Endothelial cell of umbilical vein (primary cell): Measurements from ENCODE around the gene FOXF1. TPM values are rescaled to one million over a fixed set of nuclear protein-coding genes. Genes with fewer than 3 reads are reported as not detected.

ENCODE experiments used
- BruUV-seq: library from RNA; stranded (reverse); fragments of 400-500 nt; replicated peaks from 2 replicates; lab custom pipeline; 2021; lab: Mats Ljungman, UMichigan
- CTCF ChIA-PET: fragments of 300-600, 350-600 bp; sonication (Branson Sonifier 250); formaldehyde crosslinking; loops from one replicate; lab custom pipeline; 2021; ENCODE audit warnings: antibody characterized with exemption, inconsistent platforms; lab: Charles Lee
- POLR2A ChIA-PET: fragments of 300-600, 350-600 bp; sonication (Branson Sonifier 250); formaldehyde crosslinking; loops from one replicate; lab custom pipeline; 2021; ENCODE audit warnings: antibody characterized with exemption, inconsistent platforms; lab: Charles Lee
- DNase-seq: peaks from one replicate; pipeline ENCODE4 v3.0.0-alpha.2; 2011; ENCODE audit warnings: low read depth, low spot score
- FAIRE-seq: peaks from 2 replicates; lab custom pipeline; 2011; peaks lifted over from hg19 to GRCh38; lab: Jason Lieb, UNC
- H2AFZ ChIP-seq: 2 replicates; pipeline ENCODE4 v1.6.0; 2012; ENCODE audit warnings: low read depth, low read length, control low read depth, inconsistent platforms
- H3K27ac ChIP-seq: 2 replicates; pipeline ENCODE4 v1.5.1; 2011; ENCODE audit warnings: low read depth, mild to moderate bottlenecking, control low read depth, low read length, moderate library complexity; ENCODE audit not compliant: insufficient read depth
- H3K27me3 ChIP-seq, 2 experiments: 2 replicates each; pipeline versions ENCODE4 v1.6.0 to v1.6.1; 2011; ENCODE audit warnings: low read length in 2 of 2, mixed read lengths in 1 of 2; ENCODE audit not compliant: control insufficient read depth in 2 of 2, insufficient read depth in 2 of 2
- H3K36me3 ChIP-seq, 2 experiments: 2 replicates in 1 of 2; 3 replicates in 1 of 2; pipeline ENCODE4 v1.5.1; 2011; ENCODE audit warnings: low read length in 2 of 2, mild to moderate bottlenecking in 1 of 2, moderate library complexity in 1 of 2; ENCODE audit not compliant: control insufficient read depth in 2 of 2, insufficient read depth in 2 of 2; ENCODE audit errors: extremely low read depth in 1 of 2
- H3K4me1 ChIP-seq: 3 replicates; pipeline ENCODE4 v1.5.1; 2011; ENCODE audit warnings: mild to moderate bottlenecking, low read length; ENCODE audit not compliant: control insufficient read depth, insufficient read depth; ENCODE audit errors: extremely low read depth
- H3K4me2 ChIP-seq: 2 replicates; pipeline ENCODE4 v1.6.1; 2011; ENCODE audit warnings: low read length, control low read depth, mixed read lengths; ENCODE audit not compliant: insufficient read depth
- H3K4me3 ChIP-seq, 3 experiments: fragments of 200-600 bp in 1 of 3; sonication (generic), shearing (Covaris generic) in 1 of 3; replicated peaks in 1 of 3; 2 replicates each; pipeline ENCODE4 v1.5.1; 2011 to 2016; ENCODE audit warnings: control low read depth in 3 of 3, low read length in 3 of 3, mild to moderate bottlenecking in 2 of 3, inconsistent platforms in 1 of 3, low read depth in 1 of 3, moderate library complexity in 1 of 3; ENCODE audit not compliant: insufficient read depth in 1 of 3
- H3K79me2 ChIP-seq: 2 replicates; pipeline ENCODE4 v1.6.0; 2012; ENCODE audit warnings: low read length, inconsistent platforms; ENCODE audit not compliant: control insufficient read depth, insufficient read depth
- H3K9ac ChIP-seq: replicated peaks from 2 replicates; pipeline ENCODE3; 2011; ENCODE audit warnings: low read length, control low read depth; ENCODE audit not compliant: insufficient read depth; ENCODE audit errors: extremely low read depth
- H3K9me1 ChIP-seq: replicated peaks from 3 replicates; pipeline ENCODE4 v1.6.0; 2011; ENCODE audit warnings: mild to moderate bottlenecking, low read length; ENCODE audit not compliant: control insufficient read depth, insufficient read depth; ENCODE audit errors: extremely low read depth
- H3K9me3 ChIP-seq: replicated peaks from 2 replicates; pipeline ENCODE4 v1.5.1; 2012; ENCODE audit warnings: low read length, inconsistent platforms; ENCODE audit not compliant: control insufficient read depth, insufficient read depth
- H4K20me1 ChIP-seq: replicated peaks from 2 replicates; pipeline ENCODE3; 2011; ENCODE audit warnings: mild to moderate bottlenecking, low read length; ENCODE audit not compliant: control insufficient read depth, insufficient read depth; ENCODE audit errors: extremely low read depth
- CTCF ChIP-seq, 2 donors: IDR thresholded peaks; 1 replicate in 1 of 2; 2 replicates in 1 of 2; pipeline ENCODE4 v1.5.1; 2011; ENCODE audit warnings: low read length in 2 of 2, mild to moderate bottlenecking in 2 of 2, moderate library complexity in 2 of 2, control low read depth in 1 of 2, inconsistent platforms in 1 of 2, low read depth in 1 of 2; ENCODE audit not compliant: insufficient read depth in 1 of 2; ENCODE audit errors: extremely low read depth in 1 of 2
- EZH2 ChIP-seq: IDR thresholded peaks from 2 replicates; pipeline ENCODE4 v1.6.1; 2012; ENCODE audit warnings: borderline replicate concordance, low read depth, mild to moderate bottlenecking, moderate library complexity, low read length, inconsistent platforms; ENCODE audit not compliant: severe bottlenecking
- FOS ChIP-seq: IDR thresholded peaks from 2 replicates; pipeline ENCODE4 v1.6.1; 2011; ENCODE audit warnings: mild to moderate bottlenecking, low read length, moderate library complexity, borderline replicate concordance; ENCODE audit not compliant: insufficient read depth
- GATA2 ChIP-seq: IDR thresholded peaks from 2 replicates; pipeline ENCODE4 v1.7.0; 2011; ENCODE audit warnings: low read depth, mild to moderate bottlenecking, moderate library complexity, mixed read lengths, low read length; ENCODE audit not compliant: insufficient read length, insufficient read depth
- JUN ChIP-seq: IDR thresholded peaks from 2 replicates; pipeline ENCODE4 v1.6.1; 2011; ENCODE audit warnings: borderline replicate concordance, low read depth; ENCODE audit not compliant: insufficient read length, insufficient read depth
- MAX ChIP-seq: IDR thresholded peaks from 2 replicates; pipeline ENCODE4 v1.6.1; 2011; ENCODE audit not compliant: insufficient read depth, insufficient read length
- MYC ChIP-seq: IDR thresholded peaks from one replicate; pipeline ENCODE4 v1.6.1; 2011; ENCODE audit warnings: mild to moderate bottlenecking, low read depth, low read length
- POLR2A ChIP-seq: IDR thresholded peaks from 2 replicates; pipeline ENCODE4 v1.6.1; 2012; ENCODE audit warnings: low read depth, mild to moderate bottlenecking, control low read depth, low read length
- POLR2AphosphoS5 ChIP-seq: IDR thresholded peaks from 2 replicates; pipeline ENCODE4 v1.6.1; 2012; ENCODE audit warnings: low read depth, mild to moderate bottlenecking, control low read depth, low read length, moderate library complexity; ENCODE audit not compliant: insufficient read depth
- dilution Hi-C: fragments of 300-500 bp; cut with MboI; formaldehyde crosslinking; loops from one replicate; pipeline ENCODE4 v1.15.0; 2019; ENCODE audit warnings: low sequenced_read_pairs; ENCODE audit not compliant: extremely low pct_ligation_motif_present
- intact Hi-C: fragments of 100-400 bp; cut with micrococcal nuclease; formaldehyde crosslinking; loops from one replicate; pipeline ENCODE4 v1.10.0; 2022
- polyA plus RNA-seq, 4 experiments: library from polyadenylated mRNA; depleted of rRNA in 3 of 4; stranded (reverse) in 3 of 4; unstranded in 1 of 4; fragments of >200 nt; gene quantifications; 2 replicates each; pipeline versions ENCODE4 v1.2.1 to v1.2.3, GENCODE V29; 2011 to 2012; ENCODE audit warnings: missing spikeins in 1 of 4
- total RNA-seq: library from RNA; stranded (reverse); gene quantifications from 2 replicates; pipeline ENCODE4 v1.2.3, GENCODE V29; 2021

The FOXF1 gene
- total and polyA plus RNA-seq, 2 donors (not counting 3 experiments of a cell fraction or from before 2014, with no cell fraction given) = 1.0 to 1.1 TPM

- no TSS peak for BruUV-seq
- H3K9me1 ChIP-seq = no peaks in the 10 kb centered on the region
- DNase-seq (no peak), FAIRE-seq (no peak)
- intact Hi-C loops (no loop called here), dilution Hi-C loops (no loop called here)
- no peak overlapping the region for H3K4me3 ChIP-seq
- H4K20me1 ChIP-seq = no peaks in the 10 kb centered on the region
- H3K9me3 ChIP-seq = no peaks in the 10 kb centered on the region
- no peak overlapping the region for H2AFZ ChIP-seq
- POLR2A ChIA-PET = no interaction called here
- peaks cover 0 to 4% of the 10 kb centered on the region in 2 experiments for H3K27me3 ChIP-seq
- no peaks in the 10 kb centered on the region for H3K4me1 ChIP-seq
- H3K79me2 ChIP-seq = no peaks in the 10 kb centered on the region
- H3K27ac ChIP-seq = no peak overlapping the region
- TF ChIP-seq GATA2 = no peak
- no peak for TF ChIP-seq JUN
- no peak for TF ChIP-seq CTCF (IDR thresholded peaks at IDR 0.05; ENCODE audit: extremely low read depth in 1 of 2, insufficient read depth in 1 of 2, low read depth in 1 of 2, low read length in 2 of 2)
- TF ChIP-seq POLR2A = no peak
- no peak for TF ChIP-seq MAX
- TF ChIP-seq POLR2AphosphoS5 = no peak
- no peak for TF ChIP-seq MYC
- no peak for TF ChIP-seq FOS
- no peak for TF ChIP-seq EZH2
- no peaks in the 10 kb centered on the region for H3K36me3 ChIP-seq
- CTCF ChIA-PET = no interaction called here
- H3K9ac ChIP-seq = no peak overlapping the region
- no peak overlapping the region for H3K4me2 ChIP-seq
These were observed 38.0 kb upstream of the FOXF1 start for GRCh38 chr16:86472366-86472765.
